Upper lobe of left lung (tissue), 6 donors: ENCODE data around the gene MSMB. TPM values are rescaled to one million over a fixed set of nuclear protein-coding genes. Genes with fewer than 3 reads are reported as not detected.

Source experiments
- ATAC-seq, 2 donors: fragments of 200-7000 bp; cut with Tn5 transposase; one replicate each; pipeline ENCODE4 v1.9.1; 2022; ENCODE audit warnings: mild to moderate bottlenecking in 2 of 2, moderate library complexity in 2 of 2; ENCODE audit not compliant: low FRiP score in 2 of 2
- DNase-seq, 2 donors: peaks; one replicate each; pipeline ENCODE4 v3.0.0-alpha.2; 2019 to 2020
- H3K27ac ChIP-seq, 4 donors: fragments of 200-600 bp; sonication (generic); one replicate each; pipeline ENCODE4 v1.5.1; 2016 to 2019
- H3K27me3 ChIP-seq, 4 donors: fragments of 200-600 bp; sonication (generic); one replicate each; pipeline ENCODE4 v1.5.1; 2017 to 2019
- H3K36me3 ChIP-seq, 4 donors: fragments of 200-600 bp; sonication (generic); one replicate each; pipeline ENCODE4 v1.5.1; 2016 to 2019
- H3K4me1 ChIP-seq, 4 donors: fragments of 200-600 bp; sonication (generic); one replicate each; pipeline ENCODE4 v1.5.1; 2018 to 2019
- H3K4me3 ChIP-seq, 4 donors: fragments of 200-600 bp; sonication (generic); one replicate each; pipeline ENCODE4 v1.5.1; 2017 to 2019; ENCODE audit warnings: mild to moderate bottlenecking in 2 of 4, moderate library complexity in 1 of 4
- H3K9me3 ChIP-seq, 4 donors: fragments of 200-600 bp; sonication (generic); one replicate each; pipeline ENCODE4 v1.5.1; 2018 to 2019
- CTCF ChIP-seq, 6 experiments: fragments of 450-650 bp in 4 of 6; fragments of 200-600 bp in 2 of 6; sonication (generic) in 2 of 6; IDR thresholded peaks; one replicate each; pipeline ENCODE4 v1.5.1; 2016 to 2019; ENCODE audit warnings: antibody characterized with exemption in 6 of 6
- EP300 ChIP-seq, 4 donors: sonication (generic); formaldehyde crosslinking; IDR thresholded peaks; one replicate each; pipeline ENCODE4 v1.5.1; 2017; ENCODE audit warnings: antibody characterized with exemption in 4 of 4, control low read depth in 2 of 4
- POLR2A ChIP-seq, 4 donors: fragments of 450-650 bp; IDR thresholded peaks; one replicate each; pipeline ENCODE4 v1.5.1; 2016 to 2017; ENCODE audit warnings: antibody characterized with exemption in 4 of 4, mild to moderate bottlenecking in 2 of 4
- POLR2AphosphoS5 ChIP-seq, 2 donors: sonication (generic); formaldehyde crosslinking; IDR thresholded peaks; one replicate each; pipeline ENCODE4 v1.5.1; 2017; ENCODE audit warnings: antibody characterized with exemption in 2 of 2
- WGBS, 2 donors: methylation state at CpG; one replicate each; pipeline ENCODE4 v1.1.5; 2017 to 2018; 5-methylcytosine and 5-hydroxymethylcytosine counted together
- total RNA-seq, 6 donors: library from RNA; depleted of rRNA in 4 of 6; stranded (reverse); fragments of >200 nt in 4 of 6; gene quantifications; one replicate each; pipeline versions ENCODE4 v1.1.0 to v1.2.1, GENCODE V29; 2016 to 2021
- donor health status: DM: no; HTN: no; CAD: no; lungs with moderate emphysema.
- donor health status: DM: no; HTN: yes; CAD: no; lungs with severe emphysema.

The MSMB gene
- total RNA-seq, 6 donors from 2014 or later = 7.8 TPM; not detected in 5

GRCh38 chr10:46024948-46025347 is 21.1 kb downstream of the MSMB start:
- peaks cover 69 to 98% (median 84%) of the 10 kb centered on the region in 4 donors for H3K4me1 ChIP-seq
- no peak for TF ChIP-seq POLR2AphosphoS5 (IDR thresholded peaks at IDR 0.05)
- TF ChIP-seq POLR2A (IDR thresholded peaks at IDR 0.05) = no peak
- no peak for TF ChIP-seq CTCF (IDR thresholded peaks at IDR 0.05)
- TF ChIP-seq EP300 (IDR thresholded peaks at IDR 0.05) = no peak
- no peak for ATAC-seq

GRCh38 chr10:46022978-46023702 is 22.9 kb downstream of the MSMB start:
- Histone ChIP-seq H3K27me3 (no peaks in the 10 kb centered on the region), H3K9me3 (no peaks in the 10 kb centered on the region), H3K4me3 (peak overlapping the region; percentile 8 to 68 (median 64)), H3K27ac (peak overlapping the region; percentile 84 to 94 (median 91)), H3K36me3 (no peaks in the 10 kb centered on the region), H3K4me1 (peaks cover 71 to 98% (median 86%) of the 10 kb centered on the region in 4 donors)
- TF ChIP-seq POLR2AphosphoS5 (IDR thresholded peaks at IDR 0.05) = peak; percentile 52 to 96
- peak in 3 of 4 donors; percentile 54 to 93 (median 82) for TF ChIP-seq POLR2A (IDR thresholded peaks at IDR 0.05)
- TF ChIP-seq EP300 (IDR thresholded peaks at IDR 0.05) = no peak
- TF ChIP-seq CTCF (IDR thresholded peaks at IDR 0.05) = peak in 5 of 6 experiments; percentile 12 to 49 (median 27)
- DNase-seq (peak; percentile 96 to 99), ATAC-seq (peak; percentile 97)
- WGBS, 2 donors = 1 to 2% methylated on average over 13 to 39 of the region's 49 CpGs

More at GRCh38 chr10:46024948-46025347, 21.1 kb downstream of the MSMB start:
- H3K27ac ChIP-seq = peak overlapping the region in 1 of 4 donors; percentile 14
- H3K9me3 ChIP-seq = no peaks in the 10 kb centered on the region
- no peaks in the 10 kb centered on the region for H3K27me3 ChIP-seq
- H3K4me3 ChIP-seq = no peak overlapping the region
- no peaks in the 10 kb centered on the region for H3K36me3 ChIP-seq
- DNase-seq = no peak

GRCh38 chr10:46020344-46020657 is 25.8 kb downstream of the MSMB start:
- no peak for DNase-seq

GRCh38 chr10:46019569-46020343 is 26.3 kb downstream of the MSMB start:
- TF ChIP-seq POLR2AphosphoS5 (IDR thresholded peaks at IDR 0.05) (no peak), POLR2A (IDR thresholded peaks at IDR 0.05) (peak in 1 of 4 donors; percentile 48), CTCF (IDR thresholded peaks at IDR 0.05) (no peak)
- peaks cover 0 to 17% (median 4%) of the 10 kb centered on the region in 4 donors for H3K36me3 ChIP-seq
- H3K9me3 ChIP-seq = no peaks in the 10 kb centered on the region
- H3K27ac ChIP-seq = peak overlapping the region; percentile 50 to 94 (median 84)
- peak in 1 of 2 donors; percentile 59 for DNase-seq
- H3K4me1 ChIP-seq = peaks cover 49 to 80% (median 60%) of the 10 kb centered on the region in 4 donors
- peak overlapping the region in 2 of 4 donors; percentile 5 to 19 for H3K4me3 ChIP-seq
- H3K27me3 ChIP-seq = no peaks in the 10 kb centered on the region
- ATAC-seq = peak in 1 of 2 donors; percentile 37
- 42 to 52% methylated on average over 7 of the region's 7 CpGs for WGBS, 2 donors

More at GRCh38 chr10:46020344-46020657, 25.8 kb downstream of the MSMB start:
- TF ChIP-seq CTCF (IDR thresholded peaks at IDR 0.05) (no peak), EP300 (IDR thresholded peaks at IDR 0.05) (no peak), POLR2AphosphoS5 (IDR thresholded peaks at IDR 0.05) (no peak), POLR2A (IDR thresholded peaks at IDR 0.05) (no peak)
- H3K27ac ChIP-seq = peak overlapping the region; percentile 50 to 94 (median 84)
- no peaks in the 10 kb centered on the region for H3K27me3 ChIP-seq
- H3K9me3 ChIP-seq = no peaks in the 10 kb centered on the region
- H3K4me1 ChIP-seq = peaks cover 54 to 86% (median 65%) of the 10 kb centered on the region in 4 donors
- peak overlapping the region in 2 of 4 donors; percentile 5 to 19 for H3K4me3 ChIP-seq
- H3K36me3 ChIP-seq = peaks cover 0 to 11% (median 4%) of the 10 kb centered on the region in 4 donors
- 55 to 74% methylated on average over 3 of the region's 3 CpGs for WGBS, 2 donors
- no peak for ATAC-seq
